ENCODE measurements around the gene C2orf81.

Gene C2orf81

GRCh38 chr2:74393525-74393924, 27.9 kb downstream of the C2orf81 start:
- FAIRE-seq (no peak), DNase-seq (ENCODE audit: extremely low spot score, insufficient read length, low read depth) (no peak)

GRCh38 chr2:74392449-74392743, 29.0 kb downstream of the C2orf81 start:
- FAIRE-seq: no peak
- DNase-seq (ENCODE audit: extremely low spot score, insufficient read length, low read depth): no peak

DNA sequence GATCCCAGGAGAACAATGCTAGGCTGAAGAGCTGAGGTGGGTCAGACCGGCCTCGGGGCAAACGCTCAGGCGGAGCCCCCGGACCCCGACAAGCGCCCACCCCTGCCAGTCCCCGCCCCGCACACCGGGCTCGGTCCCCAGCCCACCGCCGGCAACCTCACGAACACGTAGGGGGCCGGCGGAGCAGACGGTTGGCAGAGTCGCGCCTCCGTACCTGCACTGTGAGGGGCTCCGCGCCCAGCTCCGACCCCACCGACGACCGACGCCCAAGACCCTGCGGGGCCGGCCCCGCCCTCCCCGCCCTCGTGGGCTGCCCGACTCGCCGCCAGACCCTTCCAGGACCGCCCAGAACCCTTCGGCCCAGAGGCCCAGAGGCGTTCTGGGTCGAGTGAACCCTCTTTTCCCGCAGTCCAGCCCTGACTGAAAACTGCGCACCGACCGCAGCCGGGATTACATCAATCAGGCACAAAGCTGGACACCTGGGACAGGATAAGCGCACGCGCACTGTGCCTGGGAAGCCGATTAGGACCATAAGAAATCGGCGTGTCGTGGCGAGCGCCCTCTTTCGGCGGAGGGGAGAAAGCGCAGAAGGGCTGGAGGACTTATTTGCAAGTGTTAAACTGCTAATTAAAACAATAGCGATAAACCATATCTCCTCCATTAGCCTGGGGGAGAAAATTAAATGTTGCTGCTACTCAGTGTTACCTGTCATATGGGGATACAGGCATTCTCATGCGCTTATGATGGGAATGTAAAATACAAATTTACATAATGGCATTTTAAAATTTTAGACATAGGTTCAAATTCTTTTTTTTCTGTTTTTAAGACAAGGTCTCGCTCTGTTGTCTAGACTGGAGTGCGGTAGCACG, 29.6 kb downstream of the C2orf81 start:
- FAIRE-seq: peak; percentile 96

GRCh38 chr2:74391209-74391579, 30.2 kb downstream of the C2orf81 start:
- FAIRE-seq (no peak), DNase-seq (ENCODE audit: extremely low spot score, insufficient read length, low read depth) (no peak)

More for the DNA sequence above, 29.6 kb downstream of the C2orf81 start:
- peak; percentile 90 for DNase-seq (ENCODE audit: extremely low spot score, insufficient read length, low read depth)

GRCh38 chr2:74390606-74391005, 30.8 kb downstream of the C2orf81 start:
- FAIRE-seq (no peak), DNase-seq (ENCODE audit: extremely low spot score, insufficient read length, low read depth) (no peak)

GRCh38 chr2:74387346-74387745, 34.1 kb downstream of the C2orf81 start:
- FAIRE-seq (no peak), DNase-seq (ENCODE audit: extremely low spot score, insufficient read length, low read depth) (no peak)

DNA sequence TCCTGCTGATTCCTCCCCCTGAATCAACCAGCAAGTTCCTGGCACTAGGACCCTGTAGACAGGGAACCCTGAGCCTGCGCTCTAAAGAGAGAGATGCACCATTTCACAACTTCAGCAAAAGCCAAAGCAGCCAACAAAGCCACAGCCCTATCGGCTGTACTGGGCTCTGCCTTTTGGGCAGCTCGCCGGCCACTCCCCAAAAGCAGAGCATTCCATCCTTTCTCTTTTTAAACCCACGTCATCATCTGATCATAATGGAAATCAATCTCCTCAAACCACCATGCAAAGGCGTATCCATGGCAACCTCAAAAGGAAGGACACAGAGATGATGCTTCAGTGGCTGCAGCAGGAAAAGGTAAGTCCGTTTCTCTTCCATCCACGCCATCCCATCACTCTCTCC, 36.0 kb downstream of the C2orf81 start:
- DNase-seq (ENCODE audit: extremely low spot score, insufficient read length, low read depth) (no peak), FAIRE-seq (no peak)

- FAIRE-seq (no peak), DNase-seq (ENCODE audit: extremely low spot score, insufficient read length, low read depth) (no peak)
Measured at GRCh38 chr2:74384051-74384450, 37.4 kb downstream of the C2orf81 start.

- FAIRE-seq: no peak
- DNase-seq (ENCODE audit: extremely low spot score, insufficient read length, low read depth): no peak
Measured at GRCh38 chr2:74383254-74383653, 38.2 kb downstream of the C2orf81 start.

GRCh38 chr2:74381751-74382150, 39.7 kb downstream of the C2orf81 start:
- no peak for DNase-seq (ENCODE audit: extremely low spot score, insufficient read length, low read depth)
- FAIRE-seq: no peak

DNA sequence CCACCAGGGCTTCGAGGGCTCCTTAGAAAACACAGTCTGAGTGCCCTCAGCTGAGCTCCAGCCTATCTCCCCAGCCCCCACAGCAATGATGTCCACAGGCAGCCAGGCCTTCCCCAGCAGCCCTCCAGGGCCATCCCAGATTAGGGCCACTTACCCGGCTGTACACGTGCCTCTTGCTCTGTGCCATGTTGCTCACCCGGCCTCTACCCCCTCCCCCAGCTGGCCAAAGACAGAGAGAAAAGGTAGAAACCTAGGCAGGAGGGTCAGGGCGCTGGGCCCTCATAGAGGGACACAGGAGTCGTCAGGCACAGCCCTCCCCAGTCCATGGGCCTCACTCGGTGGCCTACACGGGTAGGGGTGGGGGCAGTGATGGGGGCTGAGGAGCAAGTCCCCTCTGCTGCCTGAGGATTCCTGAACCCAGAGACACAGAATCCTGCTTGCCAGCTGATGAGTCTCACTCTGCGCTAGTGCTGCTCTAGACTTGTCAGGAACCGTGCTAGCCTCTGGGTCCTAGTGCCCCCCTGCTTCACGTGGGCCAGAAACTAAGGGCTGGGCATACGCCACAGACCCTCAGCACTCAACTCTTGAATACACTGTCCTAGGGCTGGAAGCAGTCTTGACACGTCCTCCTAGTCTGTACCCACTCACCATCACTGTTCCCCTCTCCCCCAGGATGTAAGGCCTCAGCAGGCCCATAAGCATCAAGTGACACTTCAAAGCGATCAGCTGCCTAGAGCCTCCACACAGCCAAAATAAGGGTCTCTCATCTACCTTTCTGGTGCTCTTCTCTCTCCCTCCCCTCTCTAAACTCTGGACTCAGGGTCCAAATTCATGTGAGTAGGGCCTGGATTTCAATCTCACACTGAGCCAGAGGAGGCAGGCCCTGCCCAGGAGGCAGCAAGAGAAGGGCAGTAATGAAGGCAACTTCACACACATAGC, 41.3 kb downstream of the C2orf81 start, which contains the start of gene DCTN1:
DCTN1 (minus strand) TSS at position 461 of the 939 bp plus-strand sequence; CDS start at position 187, 274 bp downstream.
- FAIRE-seq (peak; percentile 47), DNase-seq (ENCODE audit: extremely low spot score, insufficient read length, low read depth) (no peak)

GRCh38 chr2:74378007-74378406, 43.4 kb downstream of the C2orf81 start:
- FAIRE-seq: no peak

GRCh38 chr2:74375838-74376237, 45.6 kb downstream of the C2orf81 start:
- FAIRE-seq: no peak
- DNase-seq (ENCODE audit: extremely low spot score, insufficient read length, low read depth): no peak

More at GRCh38 chr2:74378007-74378406, 43.4 kb downstream of the C2orf81 start:
- DNase-seq (ENCODE audit: extremely low spot score, insufficient read length, low read depth): no peak

GRCh38 chr2:74374509-74375205, 46.8 kb downstream of the C2orf81 start:
- FAIRE-seq (no peak), DNase-seq (ENCODE audit: extremely low spot score, insufficient read length, low read depth) (no peak)

DNA sequence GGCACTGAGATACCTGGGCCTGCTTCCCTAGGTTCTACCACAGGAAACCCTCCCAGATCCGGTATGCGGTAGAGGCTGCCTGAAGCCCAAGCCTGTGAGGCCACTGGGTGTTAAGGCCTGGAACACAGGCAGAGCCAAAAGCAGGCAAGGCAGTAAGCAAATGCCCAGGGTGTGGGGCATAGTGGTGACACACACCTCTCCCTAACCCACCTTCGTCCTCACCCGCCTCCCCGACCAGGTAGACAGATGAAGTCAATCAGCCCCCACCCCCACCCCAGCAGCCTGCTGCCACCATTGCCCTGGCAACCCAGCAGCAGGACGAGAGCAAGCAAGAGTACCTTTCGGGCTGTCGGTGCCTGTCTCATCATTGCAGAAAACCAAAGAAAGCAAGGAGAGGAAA, 47.4 kb downstream of the C2orf81 start:
- DNase-seq (ENCODE audit: extremely low spot score, insufficient read length, low read depth): no peak
- no peak for FAIRE-seq

DNA sequence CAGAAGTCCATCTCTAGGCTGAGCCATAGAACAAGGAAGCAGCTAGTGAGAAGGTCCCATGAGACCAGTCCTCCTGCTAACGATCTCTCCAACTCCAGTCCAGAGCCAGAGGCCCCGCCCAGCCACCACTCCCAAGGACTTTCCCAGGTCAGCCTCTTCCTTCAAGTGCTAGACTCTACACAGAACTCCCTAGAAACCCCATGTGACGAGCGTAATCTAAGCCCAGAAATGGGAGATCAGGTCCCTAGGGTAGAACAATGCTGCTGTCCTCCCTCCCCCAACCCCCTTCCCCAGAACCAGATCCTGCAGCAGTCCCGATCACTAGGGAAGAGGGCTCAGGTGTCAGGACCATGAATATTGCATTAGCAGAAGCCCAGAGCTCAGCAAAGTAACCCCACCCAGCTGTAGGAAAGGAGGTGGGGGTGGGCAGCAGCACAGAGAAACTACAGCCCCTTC, 48.2 kb downstream of the C2orf81 start:
- FAIRE-seq: no peak
- no peak for DNase-seq (ENCODE audit: extremely low spot score, insufficient read length, low read depth)

DNA sequence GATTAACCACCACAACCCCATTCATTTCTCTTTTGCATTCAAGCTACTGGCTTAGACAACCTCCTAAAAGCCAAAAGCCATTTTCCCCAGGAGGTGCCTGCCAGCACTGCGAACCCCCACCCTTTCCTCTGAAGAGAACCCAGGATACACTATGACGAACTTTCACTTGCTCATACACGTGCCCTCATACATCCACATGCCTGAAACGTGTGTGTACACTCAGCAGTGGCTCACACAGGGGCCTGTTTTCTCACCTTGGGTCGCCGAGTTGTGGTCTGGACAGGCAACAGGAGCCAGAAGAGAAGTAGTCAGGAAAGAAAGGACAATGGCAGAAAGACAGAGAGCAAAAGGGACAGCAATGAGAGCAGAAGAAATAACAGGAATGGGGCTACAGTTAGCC, 48.7 kb downstream of the C2orf81 start:
- DNase-seq (ENCODE audit: extremely low spot score, insufficient read length, low read depth) (no peak), FAIRE-seq (no peak)

- DNase-seq (ENCODE audit: extremely low spot score, insufficient read length, low read depth) (no peak), FAIRE-seq (no peak)
Measured at GRCh38 chr2:74371421-74371820, 50.0 kb downstream of the C2orf81 start.

DNA sequence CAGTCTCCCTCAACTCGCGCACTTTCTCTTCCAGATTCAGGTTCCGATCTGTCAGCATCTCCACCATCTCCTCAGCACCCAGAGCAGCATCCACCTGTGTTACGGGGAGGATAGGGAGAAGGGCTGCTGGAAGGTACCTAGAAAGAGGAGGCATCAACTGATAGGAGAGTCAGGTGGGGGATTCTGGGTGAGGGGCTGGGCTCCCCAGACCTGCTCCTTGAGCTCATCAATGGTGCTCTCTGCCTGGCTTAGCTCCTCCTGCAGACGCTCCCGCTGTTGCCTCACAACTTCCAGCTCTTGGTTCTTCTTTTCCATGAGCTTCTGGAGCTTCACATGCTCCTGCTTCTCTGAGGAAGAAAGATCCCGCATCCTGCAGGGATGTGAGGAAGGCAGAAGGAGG, 51.4 kb downstream of the C2orf81 start:
- FAIRE-seq: no peak

DNA sequence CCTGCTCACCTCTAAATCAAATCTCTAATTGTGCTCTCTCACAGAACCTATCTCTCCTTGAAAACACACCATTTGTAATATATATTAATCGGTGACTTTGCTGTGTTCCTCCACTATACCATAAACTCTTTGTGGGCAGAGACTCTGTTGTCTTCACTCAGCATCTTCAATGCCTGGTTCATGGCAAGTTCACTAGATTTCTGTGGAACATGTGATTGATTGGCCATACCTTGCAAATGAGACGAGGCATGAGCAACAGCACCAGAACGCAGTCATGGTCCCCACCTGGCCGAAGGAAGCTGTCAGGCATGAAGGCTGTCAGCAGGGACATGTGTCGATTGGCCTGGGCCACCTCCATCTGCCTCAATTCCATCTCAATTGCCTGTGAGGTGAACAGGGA, 52.9 kb downstream of the C2orf81 start:
- FAIRE-seq (no peak), DNase-seq (ENCODE audit: extremely low spot score, insufficient read length, low read depth) (no peak)

More for the DNA sequence above, 51.4 kb downstream of the C2orf81 start:
- no peak for DNase-seq (ENCODE audit: extremely low spot score, insufficient read length, low read depth)
